HG03135 (cell line): ENCODE results near the gene SMNDC1.

Source experiments
- ATAC-seq: cut with Tn5 transposase; IDR thresholded peaks from one replicate; pipeline ENCODE4 v1.9.1; 2021; ENCODE audit warnings: mild to moderate bottlenecking, moderate library complexity; ENCODE audit not compliant: unreplicated experiment

Gene SMNDC1

GRCh38 chr10:110327262-110327914 is 22.7 kb upstream of the SMNDC1 start:
- ATAC-seq = no peak

- ATAC-seq = no peak
These were observed 21.8 kb upstream of the SMNDC1 start for GRCh38 chr10:110326351-110327032.

GRCh38 chr10:110324805-110325280 is 20.1 kb upstream of the SMNDC1 start:
- ATAC-seq = no peak

DNA sequence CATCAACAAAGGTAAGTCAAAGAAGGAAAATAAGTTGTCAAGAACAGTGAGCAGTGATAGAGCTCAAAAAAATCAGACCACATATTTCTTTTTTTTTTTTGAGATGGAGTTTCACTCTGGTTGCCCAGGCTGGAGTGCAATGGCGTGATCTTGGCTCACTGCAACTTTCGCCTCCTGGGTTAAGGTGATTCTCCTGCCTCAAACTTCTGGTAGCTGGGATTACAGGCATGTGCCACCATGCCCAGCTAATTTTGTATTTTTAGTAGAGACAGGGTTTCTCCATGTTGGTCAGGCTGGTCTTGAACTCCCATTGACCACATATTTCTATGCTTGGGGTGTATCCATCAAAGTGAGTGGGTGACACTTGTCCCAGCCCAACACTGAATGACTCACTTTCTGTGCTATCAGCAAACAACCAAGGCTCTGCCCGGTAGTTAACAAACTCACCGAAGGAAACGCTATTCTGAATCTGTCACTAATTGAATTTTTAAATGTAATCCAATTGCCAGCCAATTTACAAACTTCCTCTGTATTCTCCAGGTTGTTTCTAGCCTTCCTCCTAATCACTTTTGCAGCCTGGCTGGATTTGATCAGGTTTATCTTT is 19.6 kb upstream of the SMNDC1 start:
- ATAC-seq = no peak

GRCh38 chr10:110323503-110323902 is 18.8 kb upstream of the SMNDC1 start:
- ATAC-seq = no peak

DNA sequence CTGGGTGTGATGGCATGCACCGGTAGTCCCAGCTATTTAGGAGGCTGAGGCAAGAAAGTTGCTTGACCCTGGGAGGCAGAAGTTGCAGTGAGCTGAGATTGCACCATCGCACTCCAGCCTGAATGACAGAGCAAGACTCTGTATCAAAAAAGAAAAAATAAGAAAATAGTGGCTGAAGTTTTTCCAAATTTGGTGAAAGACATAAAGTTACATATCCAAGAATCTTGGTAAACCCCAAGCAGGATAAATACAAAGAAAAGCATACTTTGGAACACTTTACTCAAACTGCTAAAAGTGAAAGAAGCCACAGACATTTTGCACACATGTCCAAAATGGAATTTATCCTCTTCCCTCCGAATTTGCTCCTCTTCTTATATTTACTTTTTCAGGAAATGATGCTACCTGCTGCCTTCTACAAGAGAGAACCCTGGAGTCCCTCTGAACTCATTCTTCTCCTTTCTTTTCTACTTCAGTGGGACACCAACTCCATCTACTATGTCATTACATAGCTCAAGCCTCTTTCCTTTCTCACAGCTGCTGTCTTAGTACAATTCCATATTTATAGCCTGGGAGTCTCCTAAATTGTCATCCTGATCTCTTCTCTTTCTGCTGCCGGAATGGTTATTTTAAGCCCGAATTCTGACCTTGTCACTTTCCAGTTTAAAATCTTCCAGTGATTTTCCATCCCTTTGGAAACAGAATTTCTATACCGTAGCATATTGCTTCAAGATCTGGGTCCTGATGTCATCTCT is 17.3 kb upstream of the SMNDC1 start:
- ATAC-seq = no peak

GRCh38 chr10:110317866-110318850 is 13.4 kb upstream of the SMNDC1 start:
- no peak for ATAC-seq

GRCh38 chr10:110313674-110314073 is 9.0 kb upstream of the SMNDC1 start:
- ATAC-seq = no peak

DNA sequence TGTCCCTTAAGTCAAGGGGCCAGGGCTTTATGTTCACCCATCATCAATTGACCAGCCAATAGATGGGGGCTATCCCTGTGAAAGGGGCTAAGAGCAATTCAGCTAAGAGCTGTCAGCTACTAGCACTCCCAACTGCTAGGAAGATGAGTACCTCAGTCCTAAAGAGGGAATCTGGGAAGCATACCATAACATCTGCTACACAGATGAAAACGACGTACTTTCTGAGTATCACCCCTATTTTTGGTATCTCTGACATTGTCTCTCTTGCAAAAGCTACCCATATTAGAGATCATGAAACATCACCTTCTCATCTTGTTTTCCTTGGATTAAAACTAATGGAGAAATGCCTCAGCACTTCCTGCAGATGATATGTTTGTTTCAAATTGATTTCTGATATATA is 7.5 kb upstream of the SMNDC1 start:
- ATAC-seq = no peak

DNA sequence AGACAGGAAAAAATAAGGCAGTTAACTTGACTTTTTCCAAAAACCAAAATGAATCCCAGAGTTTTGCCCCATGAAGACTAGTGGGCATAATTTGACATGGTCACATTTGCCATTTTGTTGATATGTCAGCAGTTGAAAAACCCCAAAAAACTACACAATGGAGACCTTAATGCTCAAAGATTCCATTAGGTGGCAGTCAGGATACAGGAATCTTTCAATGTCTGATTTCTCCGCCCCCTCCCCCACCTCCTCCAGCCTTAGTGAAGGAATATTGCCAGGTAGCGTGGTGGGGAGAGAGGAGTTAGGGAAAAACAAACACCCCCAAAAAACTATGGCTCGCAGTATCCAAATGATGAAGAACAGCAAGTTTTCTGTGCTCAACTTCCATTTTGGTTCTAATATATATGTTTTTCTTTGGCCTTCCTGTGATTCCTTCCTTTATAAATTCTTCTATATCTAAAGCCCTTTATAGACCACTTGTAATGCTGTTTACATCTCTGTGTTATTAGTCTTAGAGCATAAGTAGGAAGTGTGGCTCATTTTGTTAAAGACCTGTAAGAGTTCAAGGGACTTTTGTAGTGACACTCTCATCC is 6.7 kb upstream of the SMNDC1 start:
- ATAC-seq = no peak

DNA sequence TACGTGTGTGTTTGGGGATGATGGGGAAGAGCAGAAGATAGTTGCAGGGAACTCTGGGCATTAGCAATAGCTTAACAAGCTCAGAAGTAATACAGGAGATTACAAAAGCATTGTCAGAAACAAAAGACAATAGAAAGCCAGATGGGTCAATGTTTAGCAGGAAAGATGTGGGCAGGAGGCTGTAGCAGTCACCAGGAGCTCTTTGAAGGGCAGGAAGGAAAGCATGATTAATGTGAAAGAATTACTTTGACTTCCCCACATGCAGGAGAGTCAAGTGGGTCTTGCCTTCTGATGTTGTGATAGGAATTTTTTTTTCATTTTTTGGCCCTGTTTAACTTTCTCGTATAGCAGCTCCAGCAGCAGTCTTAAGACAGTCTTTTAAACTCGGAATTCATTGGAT is 6.0 kb upstream of the SMNDC1 start:
- ATAC-seq = no peak

DNA sequence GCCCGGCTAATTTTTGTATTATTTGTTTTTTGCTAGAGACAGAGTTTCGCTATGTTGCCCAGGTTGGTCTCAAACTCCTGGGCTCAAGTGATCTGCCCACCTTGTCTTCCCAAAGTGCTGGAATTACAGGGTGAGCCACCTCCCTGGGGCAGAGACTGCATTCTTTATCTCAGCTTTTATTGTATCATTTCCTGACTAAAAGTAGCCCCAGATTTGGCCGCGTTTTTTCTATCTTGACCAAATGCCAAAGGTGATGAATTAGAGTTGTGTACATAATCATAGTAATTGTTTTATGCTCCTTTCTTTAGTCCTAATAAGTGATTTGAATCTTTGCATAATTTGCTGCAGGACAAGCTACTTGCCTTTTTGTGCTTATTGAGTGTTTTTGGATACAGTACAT is 3.1 kb upstream of the SMNDC1 start:
- no peak for ATAC-seq

GRCh38 chr10:110306452-110306768 is 1.7 kb upstream of the SMNDC1 start:
- no peak for ATAC-seq

DNA sequence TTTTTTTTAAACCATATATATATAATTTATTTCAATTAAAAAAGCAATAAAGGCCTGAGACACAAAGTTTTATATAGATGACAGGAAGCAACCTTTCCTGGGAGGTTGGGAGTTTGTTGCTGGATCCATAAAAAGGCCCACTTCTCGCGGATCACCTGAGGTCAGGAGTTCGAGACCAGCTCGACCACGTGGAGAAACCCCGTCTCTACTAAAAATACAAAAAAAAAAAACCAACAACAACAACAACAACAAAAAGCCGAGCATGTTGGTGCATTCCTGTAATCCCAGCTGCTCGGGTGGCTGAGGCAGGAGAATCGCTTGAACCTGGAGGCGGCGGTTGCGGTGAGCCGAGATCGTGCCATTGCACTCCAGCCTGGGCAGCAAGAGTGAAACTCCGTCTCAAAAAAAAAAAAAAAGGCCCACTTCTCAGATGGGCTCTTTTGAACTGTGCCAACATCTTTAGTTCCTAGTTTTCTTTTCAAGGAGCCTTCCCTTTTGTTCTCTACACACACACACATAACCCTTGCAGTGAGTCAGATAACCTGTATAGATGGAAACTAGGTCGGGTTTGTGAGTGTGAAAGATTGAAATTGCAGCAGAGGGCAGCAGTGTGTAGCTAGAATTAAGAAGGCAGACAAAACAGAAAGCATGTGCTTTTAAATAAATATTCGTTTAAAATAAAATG is 1.2 kb upstream of the SMNDC1 start:
- ATAC-seq = peak; percentile 38

- ATAC-seq = peak; percentile 49
These were observed 333 bp downstream of the SMNDC1 start for GRCh38 chr10:110304394-110304779.

- no peak for ATAC-seq
These were observed 1.0 kb downstream of the SMNDC1 start for GRCh38 chr10:110303681-110304080.

- ATAC-seq = no peak
These were observed 4.2 kb downstream of the SMNDC1 start for GRCh38 chr10:110300486-110300986.

DNA sequence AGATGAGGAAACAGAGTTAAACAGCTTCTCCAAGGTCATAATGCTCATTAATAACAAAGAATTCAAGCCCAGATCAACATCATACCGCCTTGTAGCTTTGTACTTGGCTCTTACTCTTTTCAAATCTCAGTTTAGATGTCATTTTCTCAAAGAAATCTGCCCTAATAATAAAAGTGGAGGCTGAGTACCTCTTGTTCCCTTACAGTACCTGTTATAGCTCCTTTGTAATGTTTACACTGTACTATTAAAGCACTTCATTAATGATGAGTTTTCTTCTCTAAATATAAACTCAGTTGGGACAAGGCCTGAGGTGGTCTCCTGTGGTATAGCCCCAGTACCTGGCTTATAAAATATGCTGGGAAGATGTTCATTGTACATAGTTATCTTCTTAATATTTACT is 7.8 kb downstream of the SMNDC1 start:
- no peak for ATAC-seq

DNA sequence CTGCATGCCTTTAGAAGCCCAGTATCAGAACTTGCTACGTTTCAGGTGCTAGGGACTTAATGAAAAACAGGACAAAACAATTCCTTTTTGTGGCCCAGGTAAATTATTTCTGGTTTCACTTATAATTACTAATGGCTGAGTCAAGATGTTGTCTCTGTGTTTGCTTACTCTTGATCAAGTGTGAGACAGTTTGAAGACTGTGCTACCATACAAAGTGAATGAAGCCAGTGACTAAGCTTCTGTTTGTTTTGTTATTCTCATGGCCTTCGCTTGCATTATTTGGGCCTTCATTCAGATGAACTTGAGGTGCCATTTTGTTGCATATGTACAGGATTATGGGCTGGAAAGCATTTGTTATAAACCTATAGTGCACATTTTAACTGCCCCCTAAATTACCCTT is 17.9 kb downstream of the SMNDC1 start:
- ATAC-seq = no peak
